Chondrocyte (in vitro differentiated cells): Measurements from ENCODE around the gene DMBT1. TPM values are rescaled to one million over a fixed set of nuclear protein-coding genes. Genes with fewer than 3 reads are reported as not detected.

Source experiments
- DNase-seq: peaks from one replicate; pipeline ENCODE4 v3.0.0; 2021; ENCODE audit warnings: mixed read lengths, low spot score
- H3K27ac Mint-ChIP-seq: one replicate; pipeline ENCODE4 v1.8.0; 2021; ENCODE audit warnings: mild to moderate bottlenecking, moderate library complexity, mixed read lengths; ENCODE audit not compliant: unreplicated experiment
- H3K27me3 Mint-ChIP-seq: 2 replicates; pipeline ENCODE4 v1.8.0; 2021; ENCODE audit warnings: low read depth, mixed read lengths
- H3K36me3 Mint-ChIP-seq: 2 replicates; pipeline ENCODE4 v1.8.0; 2021; ENCODE audit warnings: low read depth, mixed read lengths
- H3K4me1 Mint-ChIP-seq: 2 replicates; pipeline ENCODE4 v1.8.0; 2021; ENCODE audit warnings: low read depth, mild to moderate bottlenecking, mixed read lengths
- H3K4me3 Mint-ChIP-seq: one replicate; pipeline ENCODE4 v1.8.0; 2021; ENCODE audit warnings: mild to moderate bottlenecking, moderate library complexity, mixed read lengths; ENCODE audit not compliant: unreplicated experiment
- H3K9me3 Mint-ChIP-seq: 2 replicates; pipeline ENCODE4 v1.8.0; 2021; ENCODE audit warnings: low read depth, mixed read lengths
- total RNA-seq: library from RNA; stranded (reverse); gene quantifications from 3 replicates; pipeline ENCODE4 v1.2.1, GENCODE V29; 2021
- TF ChIP-seq, protein P1 (sequence below): fragments of 200-600 bp; sonication (generic); IDR thresholded peaks from 2 replicates; pipeline ENCODE4 v1.5.0; 2021; ENCODE audit warnings: antibody characterized with exemption, mild to moderate bottlenecking, moderate library complexity

The DMBT1 gene
- total RNA-seq, 1 donor from 2014 or later = 0.17 TPM

DNA sequence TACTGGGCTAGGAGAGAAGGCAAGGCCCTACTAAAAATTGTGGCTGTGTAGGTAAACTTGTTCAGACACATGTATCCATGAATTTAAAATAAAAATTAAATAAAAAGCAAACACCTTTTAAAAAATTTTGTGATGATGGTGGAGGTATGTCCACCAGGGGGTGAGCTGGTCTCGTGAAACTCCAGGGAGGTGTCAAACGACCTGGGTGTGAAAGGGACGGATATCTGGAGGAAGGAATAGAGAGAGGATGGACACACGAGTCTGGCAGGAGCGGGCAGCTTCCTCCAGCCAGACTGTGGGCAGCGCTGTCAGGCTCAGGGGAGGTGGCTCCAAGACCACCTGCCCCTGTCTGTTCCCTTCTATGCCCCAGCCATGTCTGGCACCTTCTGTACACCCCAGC lies 34.8 kb upstream of the DMBT1 start:
- no peaks in the 10 kb centered on the region for H3K27me3 Mint-ChIP-seq
- DNase-seq = no peak
- TF ChIP-seq, protein P1, sequence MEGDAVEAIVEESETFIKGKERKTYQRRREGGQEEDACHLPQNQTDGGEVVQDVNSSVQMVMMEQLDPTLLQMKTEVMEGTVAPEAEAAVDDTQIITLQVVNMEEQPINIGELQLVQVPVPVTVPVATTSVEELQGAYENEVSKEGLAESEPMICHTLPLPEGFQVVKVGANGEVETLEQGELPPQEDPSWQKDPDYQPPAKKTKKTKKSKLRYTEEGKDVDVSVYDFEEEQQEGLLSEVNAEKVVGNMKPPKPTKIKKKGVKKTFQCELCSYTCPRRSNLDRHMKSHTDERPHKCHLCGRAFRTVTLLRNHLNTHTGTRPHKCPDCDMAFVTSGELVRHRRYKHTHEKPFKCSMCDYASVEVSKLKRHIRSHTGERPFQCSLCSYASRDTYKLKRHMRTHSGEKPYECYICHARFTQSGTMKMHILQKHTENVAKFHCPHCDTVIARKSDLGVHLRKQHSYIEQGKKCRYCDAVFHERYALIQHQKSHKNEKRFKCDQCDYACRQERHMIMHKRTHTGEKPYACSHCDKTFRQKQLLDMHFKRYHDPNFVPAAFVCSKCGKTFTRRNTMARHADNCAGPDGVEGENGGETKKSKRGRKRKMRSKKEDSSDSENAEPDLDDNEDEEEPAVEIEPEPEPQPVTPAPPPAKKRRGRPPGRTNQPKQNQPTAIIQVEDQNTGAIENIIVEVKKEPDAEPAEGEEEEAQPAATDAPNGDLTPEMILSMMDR = peak; percentile 62
- H3K9me3 Mint-ChIP-seq = peaks cover 5% of the 10 kb centered on the region
- H3K36me3 Mint-ChIP-seq = no peaks in the 10 kb centered on the region
- no peak overlapping the region for H3K4me3 Mint-ChIP-seq
- no peak overlapping the region for H3K27ac Mint-ChIP-seq
- peaks cover 20% of the 10 kb centered on the region for H3K4me1 Mint-ChIP-seq

DNA sequence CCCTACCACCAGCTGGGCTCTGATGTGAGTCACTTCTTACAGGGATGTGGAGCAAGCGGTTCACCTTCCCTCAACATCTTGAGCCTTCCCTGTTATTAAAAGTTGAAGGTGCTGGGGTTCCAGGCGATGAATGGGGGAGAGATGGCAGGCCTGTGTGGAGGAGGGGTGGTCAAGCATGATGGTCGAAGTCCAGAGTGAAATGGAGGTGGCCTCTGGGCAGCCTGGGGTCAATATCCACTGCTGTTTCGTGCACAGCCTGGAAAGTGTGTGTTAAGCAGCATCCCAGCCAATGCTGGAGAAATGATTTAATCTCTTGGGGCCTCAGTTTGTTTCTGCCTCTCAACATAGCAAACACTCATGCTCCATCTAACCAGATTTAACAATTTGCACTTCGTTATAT lies 33.7 kb upstream of the DMBT1 start:
- Mint-ChIP-seq H3K4me3 (no peak overlapping the region), H3K27ac (no peak overlapping the region), H3K27me3 (peaks cover 4% of the 10 kb centered on the region), H3K4me1 (peaks cover 11% of the 10 kb centered on the region), H3K9me3 (peaks cover 8% of the 10 kb centered on the region), H3K36me3 (no peaks in the 10 kb centered on the region)
- TF ChIP-seq, protein P1 = no peak
- no peak for DNase-seq

DNA sequence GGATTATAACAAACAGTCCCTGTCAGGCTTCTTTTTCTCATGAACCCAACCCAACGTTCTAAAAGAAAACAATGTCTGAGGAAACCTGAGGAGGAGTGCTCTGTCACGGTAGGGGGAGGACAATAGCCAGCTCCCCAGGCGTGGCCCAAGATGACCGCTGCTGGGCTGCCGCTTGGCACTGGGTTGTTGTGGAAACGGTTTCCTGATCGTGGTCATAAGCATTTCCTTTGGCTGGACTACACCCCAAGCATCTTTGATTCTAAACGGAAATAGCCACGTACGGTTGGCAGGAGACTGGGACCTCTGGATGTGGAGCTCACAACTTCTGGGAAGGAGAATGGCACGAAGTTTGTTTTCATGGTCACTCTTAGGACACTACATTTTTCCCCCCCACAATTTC lies 30.4 kb upstream of the DMBT1 start:
- Mint-ChIP-seq H3K9me3 (peaks cover 3% of the 10 kb centered on the region), H3K4me3 (no peak overlapping the region), H3K27me3 (peaks cover 4% of the 10 kb centered on the region), H3K27ac (no peak overlapping the region), H3K4me1 (peaks cover 10% of the 10 kb centered on the region), H3K36me3 (no peaks in the 10 kb centered on the region)
- no peak for DNase-seq
- TF ChIP-seq, protein P1 = no peak

DNA sequence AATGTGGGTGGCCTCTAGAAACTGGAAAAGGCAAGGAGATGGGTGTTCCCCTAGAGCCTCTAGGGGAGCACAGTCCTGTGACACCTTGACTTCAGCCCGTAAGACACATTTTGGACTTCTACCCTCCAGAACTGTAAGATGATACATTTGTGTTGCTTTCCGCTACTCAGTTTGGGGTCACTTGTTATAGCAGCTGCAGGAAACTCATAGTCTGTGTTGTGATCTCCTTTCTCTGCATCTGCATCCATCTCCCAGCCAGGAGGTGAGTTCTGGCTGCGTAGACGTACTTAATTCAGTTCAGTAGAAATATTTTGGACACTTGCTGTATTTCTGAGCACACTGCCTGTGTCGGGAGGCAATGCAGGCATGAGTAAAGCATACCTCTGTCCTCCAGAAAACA lies 29.3 kb upstream of the DMBT1 start:
- Mint-ChIP-seq H3K4me3 (no peak overlapping the region), H3K27me3 (peaks cover 7% of the 10 kb centered on the region), H3K36me3 (no peaks in the 10 kb centered on the region), H3K4me1 (peaks cover 10% of the 10 kb centered on the region), H3K9me3 (peaks cover 3% of the 10 kb centered on the region), H3K27ac (no peak overlapping the region)
- TF ChIP-seq, protein P1 = no peak
- DNase-seq = no peak

DNA sequence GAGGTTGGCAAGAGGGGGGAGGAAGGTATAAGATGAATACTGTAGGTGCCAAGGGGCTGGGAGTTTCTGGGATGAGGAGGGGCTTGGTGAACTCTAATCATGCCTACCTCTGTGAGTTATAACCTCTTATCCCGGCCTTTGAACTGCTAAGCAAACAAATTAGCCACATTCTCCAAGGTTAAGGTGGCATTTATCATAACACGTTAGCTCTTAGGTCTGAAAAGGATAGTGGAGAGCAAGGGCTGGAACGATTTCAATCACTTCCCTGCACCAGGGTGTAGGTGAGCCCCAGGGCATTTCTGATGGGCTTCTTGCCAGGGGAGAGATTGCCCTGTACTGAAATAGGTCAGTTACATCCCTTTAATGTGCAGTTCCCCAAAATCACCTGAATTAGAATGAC lies 28.6 kb upstream of the DMBT1 start:
- DNase-seq = no peak
- TF ChIP-seq, protein P1 = no peak
- no peak overlapping the region for H3K27ac Mint-ChIP-seq
- no peaks in the 10 kb centered on the region for H3K36me3 Mint-ChIP-seq
- peaks cover 10% of the 10 kb centered on the region for H3K4me1 Mint-ChIP-seq
- peaks cover 6% of the 10 kb centered on the region for H3K9me3 Mint-ChIP-seq
- H3K27me3 Mint-ChIP-seq = peaks cover 7% of the 10 kb centered on the region
- H3K4me3 Mint-ChIP-seq = no peak overlapping the region
